NCI-H128 (cell line): Measurements from ENCODE around the gene CES3.
A peak's percentile ranks its signal among the peaks of the same experiment; 100 is the strongest.
"Not testable (repeated sequence)": the region's sequence is repeated elsewhere in the genome, so short reads cannot be mapped to it uniquely, and the experiment has no call there.

Experiments
- DNase-seq: peaks from one replicate; lab custom pipeline; 2025; ENCODE audit not compliant: unreplicated experiment; lab: John Stamatoyannopoulos, UW

The CES3 gene

DNA sequence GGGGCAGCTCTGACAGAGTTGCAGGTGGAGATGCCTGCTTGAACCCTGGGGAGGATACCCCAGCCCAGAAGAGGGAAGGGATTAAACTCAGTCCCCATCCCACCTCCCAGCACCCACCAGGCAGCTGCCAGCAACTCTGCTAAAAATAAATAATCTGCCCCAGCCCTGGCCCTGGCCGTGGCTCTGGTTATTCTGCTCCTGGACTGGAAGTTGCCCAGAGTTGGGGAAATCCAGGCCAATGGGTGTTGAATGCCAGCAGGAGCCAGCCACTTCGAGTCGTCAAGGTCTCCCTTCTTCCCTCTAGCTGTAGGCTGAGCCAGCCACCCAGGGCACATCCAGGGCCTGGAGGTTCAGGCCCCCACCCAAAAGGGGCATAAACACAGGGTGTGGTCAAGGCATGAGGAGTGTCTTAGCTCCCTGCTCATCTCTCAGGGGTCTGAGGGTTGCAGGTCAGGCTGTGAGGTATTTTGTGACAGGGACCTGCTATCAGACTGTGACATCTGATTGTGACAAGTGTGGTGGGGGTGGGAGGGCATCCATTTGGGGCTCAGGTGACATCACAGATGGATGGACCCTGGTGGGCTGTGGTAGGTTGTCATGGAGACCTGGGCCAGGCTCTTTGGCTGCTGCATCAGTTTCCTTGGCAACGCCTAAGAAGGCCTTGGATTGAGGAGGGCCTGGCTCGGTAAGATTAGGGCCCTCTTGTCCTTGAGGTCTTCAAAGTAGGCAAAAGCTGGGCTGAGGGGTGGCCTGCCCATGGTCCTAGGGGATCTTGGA is 34.7 kb upstream of the CES3 start:
- no peak for DNase-seq

DNA sequence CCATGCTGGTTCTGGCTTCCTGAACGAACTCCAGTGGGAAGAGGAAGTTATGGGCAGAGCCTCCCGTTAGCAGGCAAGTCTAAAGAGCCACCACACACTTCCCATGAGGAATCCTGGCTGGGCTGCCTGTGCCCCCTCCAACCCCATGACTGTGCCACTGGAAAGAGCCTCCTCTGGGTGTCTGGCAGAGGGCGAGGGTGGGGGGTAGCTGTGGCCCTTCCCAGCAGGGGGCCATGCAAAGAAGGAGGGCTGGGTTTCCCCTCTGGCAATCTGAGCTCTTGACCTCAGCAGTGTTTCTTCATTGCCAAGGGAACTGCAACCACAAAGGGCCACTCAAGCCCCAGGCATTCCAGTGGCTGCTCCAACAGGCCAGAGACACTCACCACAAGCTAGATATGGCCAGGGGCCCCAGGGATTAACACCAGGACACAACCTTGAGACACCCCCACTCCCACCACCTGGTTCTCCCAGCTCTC is 34.1 kb upstream of the CES3 start:
- DNase-seq = no peak

DNA sequence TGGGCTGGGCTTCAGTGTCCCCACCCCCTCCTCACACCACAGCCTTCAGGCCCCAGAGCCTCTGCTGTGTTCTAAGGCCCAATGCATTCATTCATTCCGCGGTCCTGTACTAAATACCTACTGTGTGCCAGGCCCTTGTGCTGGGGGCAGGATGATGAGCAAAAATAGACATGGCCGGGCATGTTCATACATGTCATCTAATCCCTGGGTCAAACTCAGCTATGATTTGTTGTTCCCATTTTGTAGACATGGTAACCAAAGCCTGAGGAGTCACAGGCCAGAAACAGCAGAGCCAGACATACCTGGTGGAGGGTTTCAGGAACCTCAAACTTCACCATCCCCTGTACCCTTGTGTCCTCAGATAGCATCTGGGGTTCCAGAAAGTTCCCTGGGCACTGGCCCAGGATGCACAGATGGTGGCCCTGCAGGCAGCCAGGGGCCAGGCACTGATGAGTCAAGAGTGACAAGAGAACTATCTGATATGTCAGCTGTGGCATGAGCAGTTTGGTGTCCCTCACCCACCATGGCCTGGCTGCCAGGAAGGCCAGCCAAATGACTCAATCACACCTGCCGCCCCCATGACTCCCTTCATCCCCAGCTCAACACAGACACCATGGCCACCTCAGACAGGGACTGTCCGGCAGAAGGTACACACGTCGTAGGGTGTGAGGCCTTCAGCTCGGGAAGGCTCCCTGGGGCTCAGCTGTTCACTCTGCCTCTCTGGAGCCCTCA is 33.0 kb upstream of the CES3 start:
- no peak for DNase-seq

DNA sequence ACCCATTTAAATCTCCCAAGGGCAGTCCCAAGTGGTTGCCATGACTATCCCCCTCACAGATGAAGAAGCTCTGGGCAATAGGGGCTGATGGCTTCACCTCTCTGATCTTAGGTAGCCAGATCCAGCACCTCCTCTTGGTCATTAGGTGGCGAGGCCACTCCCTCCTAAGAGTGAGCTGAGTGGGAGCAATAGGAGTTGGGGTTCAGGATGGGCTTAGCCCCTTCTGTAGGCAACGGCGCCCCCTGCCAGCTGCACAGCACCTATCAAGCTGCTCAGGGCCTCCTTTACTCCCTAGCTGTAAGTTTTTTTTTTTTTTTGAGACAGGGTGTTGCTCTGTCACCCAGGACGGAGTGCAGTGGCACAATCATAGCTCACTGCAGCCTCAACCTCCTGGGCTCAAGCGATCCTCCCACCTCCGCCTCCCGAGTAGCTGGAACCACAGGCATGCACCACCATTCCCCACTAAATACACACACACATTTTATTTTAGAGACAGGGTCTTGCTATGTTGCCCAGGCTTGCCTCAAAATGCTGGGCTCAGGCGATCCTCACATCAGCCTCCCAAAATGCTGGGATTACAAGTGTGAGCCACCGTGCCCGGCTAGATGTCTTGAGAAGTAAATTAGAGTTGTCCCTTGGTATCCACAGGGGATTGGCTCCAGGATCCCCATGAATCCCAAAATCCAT is 32.2 kb upstream of the CES3 start:
- DNase-seq = no peak

DNA sequence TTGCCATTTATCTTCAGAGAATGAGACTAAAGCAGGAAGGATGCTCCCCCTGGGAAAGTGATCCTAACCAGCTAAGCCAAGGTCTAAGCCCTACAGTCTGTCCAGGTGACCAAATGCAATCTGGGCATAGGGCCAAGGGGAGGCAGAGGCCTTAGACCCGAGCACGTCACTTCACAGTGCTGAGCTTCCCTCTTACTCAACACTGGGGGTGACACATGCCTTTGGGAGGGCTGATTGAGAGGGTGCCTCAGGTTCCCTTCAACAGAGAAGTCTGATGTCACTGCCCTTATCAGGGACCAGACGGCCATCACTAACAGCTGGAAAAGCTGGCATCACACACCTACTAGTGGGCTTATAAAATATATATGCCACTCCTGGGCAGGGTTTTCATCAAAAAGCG is 30.9 kb upstream of the CES3 start:
- no peak for DNase-seq

DNA sequence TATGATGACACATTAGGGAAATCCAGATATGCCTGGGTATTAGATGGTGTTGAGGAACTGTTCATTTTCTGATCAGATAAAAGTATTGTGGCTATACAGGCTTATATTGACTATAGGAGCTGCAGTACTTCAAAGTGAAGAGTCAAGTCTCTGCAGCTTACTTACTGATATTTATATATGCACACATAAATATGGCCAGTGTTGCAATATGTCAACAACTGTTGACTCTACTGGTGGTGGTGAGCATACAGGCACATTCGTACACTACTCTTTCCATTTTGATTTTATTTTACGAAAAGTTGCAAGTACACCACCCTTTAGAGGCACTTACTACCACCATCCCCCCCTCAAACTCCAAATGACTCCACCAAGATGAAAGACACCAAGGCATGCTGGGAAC is 29.4 kb upstream of the CES3 start:
- no peak for DNase-seq

DNA sequence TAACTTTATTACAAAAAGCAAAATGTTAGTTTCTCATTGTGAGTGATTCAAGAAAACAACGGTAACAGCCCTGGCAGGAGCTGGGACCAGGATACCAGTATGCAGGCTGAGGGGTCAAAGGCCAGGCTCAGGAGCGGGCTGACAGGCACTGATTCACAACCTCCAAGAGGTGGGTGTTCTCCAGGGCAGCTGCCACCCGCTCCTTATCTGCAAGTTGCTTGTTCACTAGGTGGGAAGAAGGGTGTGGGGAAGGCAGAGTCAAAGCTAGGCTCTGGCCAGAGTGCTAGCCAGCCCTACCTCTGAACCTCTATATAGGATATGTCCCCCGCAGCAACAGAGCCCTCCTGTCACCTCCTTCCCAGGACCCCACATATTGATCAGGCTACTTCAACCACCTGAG is 29.0 kb upstream of the CES3 start:
- DNase-seq = no peak

DNA sequence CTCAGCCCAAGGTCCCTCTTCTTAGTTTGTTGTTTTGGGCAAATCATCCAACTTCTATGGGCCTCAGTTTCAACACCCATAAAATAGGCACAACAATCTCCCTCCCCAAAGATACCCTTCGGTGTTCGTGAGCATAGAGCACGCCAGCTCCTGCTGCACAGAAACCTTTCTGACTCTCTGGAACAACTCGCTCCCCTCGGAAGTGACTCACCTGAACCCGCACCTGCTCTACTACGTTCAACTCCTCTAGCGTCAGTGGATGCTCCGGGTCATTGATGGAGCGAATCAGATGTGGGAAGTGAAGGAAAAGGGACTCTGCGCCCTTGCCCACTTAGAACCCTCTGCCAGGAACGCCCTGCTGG is 27.3 kb upstream of the CES3 start:
- DNase-seq = no peak

DNA sequence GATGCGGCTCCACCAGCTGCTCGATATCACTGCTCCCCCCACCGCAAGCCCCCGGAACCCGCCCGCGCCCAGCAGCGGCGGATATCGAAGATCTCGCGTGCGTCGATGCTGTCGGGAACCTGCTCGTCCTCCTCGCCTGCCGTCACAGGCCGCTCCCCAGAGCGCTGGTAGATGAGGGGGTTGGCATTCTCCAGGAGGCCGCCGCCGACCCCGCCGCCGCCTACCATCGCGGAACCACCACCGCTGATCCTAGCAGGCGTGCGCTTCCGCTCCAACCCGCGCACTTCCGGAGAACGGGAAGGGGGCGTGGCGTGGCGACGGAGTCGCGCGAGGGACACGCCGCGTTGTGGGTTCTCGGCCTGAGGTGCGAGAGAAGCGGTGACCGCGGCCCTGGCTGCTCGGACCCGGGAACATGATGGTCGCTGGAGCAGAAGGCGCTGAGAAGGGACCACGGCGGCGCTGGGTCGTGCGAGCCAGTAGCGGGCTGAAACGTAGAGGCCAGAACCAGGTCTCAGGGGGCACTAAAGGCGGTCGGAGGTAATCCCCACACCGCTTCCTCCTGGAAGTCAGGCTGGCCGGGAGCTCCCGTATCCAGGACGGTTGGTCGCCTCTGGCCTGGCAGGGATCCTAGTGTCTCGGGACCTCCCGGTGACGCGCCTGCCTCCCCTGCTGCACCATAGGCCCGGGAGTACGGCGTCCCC is 26.8 kb upstream of the CES3 start, which contains the start of gene CIAO2B:
CIAO2B (minus strand) TSS at position 265 of the 701 bp plus-strand sequence; CDS start at position 227, 38 bp downstream.
- peak; percentile 62 for DNase-seq

DNA sequence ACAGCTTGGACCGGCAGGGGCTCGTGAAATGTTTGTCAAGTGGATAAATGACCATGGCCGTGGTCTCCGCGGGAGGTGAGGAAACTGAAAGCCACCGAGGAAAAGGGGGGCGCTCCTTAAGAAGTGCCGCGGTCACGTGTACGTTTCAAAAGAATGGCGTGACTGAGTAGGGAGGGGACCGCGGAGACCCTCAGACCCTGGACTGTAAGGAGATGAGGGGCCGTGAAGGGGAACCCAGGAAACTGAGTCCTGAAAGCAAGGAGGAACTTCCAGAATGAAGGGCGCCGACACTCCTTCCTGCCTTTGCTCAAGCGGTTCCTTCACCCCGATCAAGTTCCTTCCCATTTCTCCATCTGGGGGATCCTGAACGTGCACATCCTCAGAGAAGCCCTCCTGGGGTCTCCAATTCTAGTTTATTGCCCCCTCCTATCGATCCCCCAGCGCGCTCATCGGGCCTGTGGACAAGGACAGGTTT is 26.2 kb upstream of the CES3 start:
- not testable (repeated sequence) for DNase-seq

DNA sequence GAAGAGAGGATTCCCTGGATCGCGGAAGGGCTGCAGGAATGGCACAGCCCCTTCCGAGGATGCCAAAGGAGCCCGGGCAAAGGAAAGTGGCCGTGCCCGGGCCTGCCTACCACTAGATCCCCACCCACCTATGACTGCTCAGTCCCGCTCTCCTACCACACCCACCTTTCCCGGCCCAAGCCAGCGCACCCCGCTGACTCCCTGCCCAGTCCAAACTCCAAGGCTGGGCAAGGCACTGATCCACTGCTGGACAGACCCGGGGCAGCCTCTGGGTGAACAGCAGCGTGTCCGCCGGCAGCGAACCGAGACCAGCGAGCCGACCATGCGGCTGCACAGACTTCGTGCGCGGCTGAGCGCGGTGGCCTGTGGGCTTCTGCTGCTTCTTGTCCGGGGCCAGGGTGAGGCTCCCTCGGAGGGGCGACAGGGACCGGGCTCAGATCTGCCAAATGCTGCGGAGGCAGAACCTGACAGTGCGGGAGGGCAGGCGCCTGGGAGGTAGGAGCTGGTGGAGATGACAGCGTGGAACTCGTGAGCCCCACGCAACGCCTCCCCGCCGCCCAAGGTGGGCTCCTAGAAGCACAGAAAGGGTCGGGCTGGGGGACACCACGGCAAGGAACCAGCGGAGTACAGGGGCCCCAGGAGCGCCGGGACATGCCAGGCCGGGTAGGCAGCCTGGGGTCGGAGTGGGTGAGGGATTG is 25.6 kb upstream of the CES3 start, which contains the start of gene CES2:
CES2 (plus strand) TSS at position 203 of the 698 bp plus-strand sequence; CDS start at position 323, 120 bp downstream.
- DNase-seq = no peak

DNA sequence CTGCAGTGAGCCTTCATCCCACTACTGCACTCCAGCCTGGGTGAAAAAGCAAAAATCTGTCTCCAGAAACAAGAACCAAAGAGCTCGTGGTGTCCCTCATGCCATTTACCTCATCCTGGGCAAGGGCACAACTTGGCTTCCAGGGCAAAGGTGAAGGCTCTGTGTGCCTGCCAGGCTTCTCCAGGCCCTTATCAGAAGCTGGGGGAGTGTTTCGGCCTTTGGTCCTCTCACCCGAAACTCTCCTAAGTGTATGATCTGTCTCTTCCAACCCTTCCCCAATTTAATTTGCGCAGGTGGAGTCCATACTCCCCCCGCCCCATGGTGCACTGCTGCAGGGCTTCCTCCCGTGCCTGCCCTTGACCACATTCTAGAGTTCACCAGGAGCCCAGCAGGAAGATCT is 24.6 kb upstream of the CES3 start:
- DNase-seq = no peak

DNA sequence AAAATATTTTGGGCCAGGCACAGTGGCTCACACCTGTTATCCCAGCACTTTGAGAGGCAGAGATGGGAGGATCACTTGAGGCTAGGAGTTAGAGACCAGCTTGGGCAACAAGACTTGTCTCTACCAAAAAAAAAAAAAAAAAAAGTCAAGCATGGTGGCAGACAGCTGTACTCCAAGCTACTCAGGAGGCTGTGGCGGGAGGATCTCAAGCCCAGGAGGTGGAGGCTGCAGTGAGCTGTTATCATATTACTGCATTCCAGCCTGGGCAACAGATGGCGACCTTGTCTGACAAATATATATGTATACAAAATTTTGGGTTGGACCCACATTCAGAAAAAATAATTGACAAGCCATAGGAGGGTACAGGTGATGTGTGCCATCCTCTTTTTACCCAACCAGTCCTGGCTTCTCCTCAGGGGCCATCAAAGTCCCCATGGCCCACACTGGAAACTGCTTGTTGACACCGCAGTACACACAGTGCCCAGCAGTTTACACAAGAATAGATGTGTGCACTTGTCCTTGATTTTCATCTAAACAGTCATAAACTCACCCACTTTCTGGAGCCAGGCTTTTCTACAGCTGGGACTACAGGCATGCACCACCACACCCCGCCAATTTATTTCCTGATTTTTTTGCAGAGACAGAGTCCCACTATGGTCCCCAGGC is 24.0 kb upstream of the CES3 start:
- DNase-seq = no peak

DNA sequence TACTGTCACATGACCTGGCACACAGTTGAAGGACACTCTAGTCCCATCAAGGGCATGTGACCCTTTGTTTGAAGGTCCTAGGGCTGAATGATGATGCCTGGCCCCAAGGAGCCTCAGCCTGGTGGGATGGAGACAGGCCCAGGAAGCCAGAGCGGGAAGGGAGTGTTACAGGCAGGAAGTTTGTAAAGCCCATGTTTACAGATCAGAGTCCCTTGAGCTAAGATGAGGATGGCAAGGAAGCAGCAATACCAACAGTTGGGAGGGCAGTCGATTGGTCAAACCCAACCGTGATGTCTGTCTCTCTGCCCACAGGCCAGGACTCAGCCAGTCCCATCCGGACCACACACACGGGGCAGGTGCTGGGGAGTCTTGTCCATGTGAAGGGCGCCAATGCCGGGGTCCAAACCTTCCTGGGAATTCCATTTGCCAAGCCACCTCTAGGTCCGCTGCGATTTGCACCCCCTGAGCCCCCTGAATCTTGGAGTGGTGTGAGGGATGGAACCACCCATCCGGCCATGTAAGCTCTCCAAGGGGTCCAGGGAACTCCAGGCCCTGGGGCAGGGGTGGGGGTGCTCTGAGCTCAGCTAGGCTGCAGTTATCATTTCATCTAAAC is 23.2 kb upstream of the CES3 start:
- DNase-seq = no peak

DNA sequence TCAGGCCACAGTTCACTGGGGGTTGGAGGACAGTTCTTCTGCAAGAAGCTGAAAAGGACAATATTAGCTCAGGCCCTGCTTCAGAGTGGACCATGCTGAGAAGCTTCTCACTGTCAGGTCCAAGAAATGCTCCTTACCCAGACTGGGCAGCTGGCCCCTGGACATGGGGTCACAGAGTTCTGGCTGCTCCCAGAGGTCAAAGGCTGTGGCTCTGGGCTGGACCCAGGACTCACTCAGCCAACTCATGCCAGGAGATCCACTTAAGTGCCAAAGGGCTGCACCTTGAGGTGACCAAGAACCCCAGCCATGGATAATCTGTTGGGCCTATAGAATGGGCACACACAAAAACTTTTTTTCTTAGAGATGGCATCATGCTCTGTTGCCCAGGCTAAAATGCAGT is 21.7 kb upstream of the CES3 start:
- DNase-seq = no peak

DNA sequence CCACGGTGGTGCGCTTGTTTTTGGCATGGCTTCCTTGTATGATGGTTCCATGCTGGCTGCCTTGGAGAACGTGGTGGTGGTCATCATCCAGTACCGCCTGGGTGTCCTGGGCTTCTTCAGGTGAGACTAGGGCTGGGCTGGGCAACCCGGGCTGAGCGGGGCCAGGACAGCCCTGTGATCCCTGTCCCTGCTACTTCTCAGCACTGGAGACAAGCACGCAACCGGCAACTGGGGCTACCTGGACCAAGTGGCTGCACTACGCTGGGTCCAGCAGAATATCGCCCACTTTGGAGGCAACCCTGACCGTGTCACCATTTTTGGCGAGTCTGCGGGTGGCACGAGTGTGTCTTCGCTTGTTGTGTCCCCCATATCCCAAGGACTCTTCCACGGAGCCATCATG is 20.8 kb upstream of the CES3 start:
- DNase-seq = no peak

DNA sequence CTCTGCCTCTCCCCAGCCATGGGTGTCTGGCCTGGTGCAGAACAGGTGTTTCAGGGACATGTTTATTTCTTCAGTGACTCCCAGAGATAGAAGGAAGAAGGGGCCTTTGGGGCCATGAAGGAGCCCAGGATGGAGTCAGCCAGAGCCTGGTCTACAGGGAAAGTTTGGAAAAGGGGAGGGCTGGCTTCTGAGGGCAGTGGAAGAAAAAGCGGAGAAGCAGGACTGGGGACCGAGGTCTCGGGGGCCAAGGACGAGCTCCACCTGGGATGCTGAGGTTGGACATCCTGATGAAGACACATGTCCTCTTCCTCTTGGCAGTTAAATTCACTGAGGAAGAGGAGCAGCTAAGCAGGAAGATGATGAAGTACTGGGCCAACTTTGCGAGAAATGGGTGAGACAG is 18.1 kb upstream of the CES3 start:
- DNase-seq = no peak

DNA sequence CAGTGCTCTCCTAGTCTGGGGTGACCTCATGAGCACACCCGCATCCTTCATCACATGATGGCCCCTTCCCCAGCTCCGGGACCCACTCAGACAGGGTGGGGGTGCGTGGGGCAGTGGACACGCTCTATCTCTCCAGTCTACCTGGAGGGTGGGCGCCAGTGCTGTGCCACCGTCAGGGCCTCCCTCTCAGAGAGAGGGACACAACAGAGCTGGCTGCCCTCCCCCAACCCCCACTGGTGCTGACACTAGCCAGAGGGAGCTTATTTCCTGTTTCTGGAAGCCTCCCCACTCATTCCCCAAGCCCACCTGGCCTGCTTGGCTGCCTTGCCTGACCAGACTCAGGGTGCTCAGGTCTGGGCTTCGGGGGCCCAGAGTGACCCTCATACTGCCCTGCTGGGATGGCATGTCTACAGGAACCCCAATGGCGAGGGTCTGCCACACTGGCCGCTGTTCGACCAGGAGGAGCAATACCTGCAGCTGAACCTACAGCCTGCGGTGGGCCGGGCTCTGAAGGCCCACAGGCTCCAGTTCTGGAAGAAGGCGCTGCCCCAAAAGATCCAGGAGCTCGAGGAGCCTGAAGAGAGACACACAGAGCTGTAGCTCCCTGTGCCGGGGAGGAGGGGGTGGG is 17.5 kb upstream of the CES3 start:
- DNase-seq = no peak

DNA sequence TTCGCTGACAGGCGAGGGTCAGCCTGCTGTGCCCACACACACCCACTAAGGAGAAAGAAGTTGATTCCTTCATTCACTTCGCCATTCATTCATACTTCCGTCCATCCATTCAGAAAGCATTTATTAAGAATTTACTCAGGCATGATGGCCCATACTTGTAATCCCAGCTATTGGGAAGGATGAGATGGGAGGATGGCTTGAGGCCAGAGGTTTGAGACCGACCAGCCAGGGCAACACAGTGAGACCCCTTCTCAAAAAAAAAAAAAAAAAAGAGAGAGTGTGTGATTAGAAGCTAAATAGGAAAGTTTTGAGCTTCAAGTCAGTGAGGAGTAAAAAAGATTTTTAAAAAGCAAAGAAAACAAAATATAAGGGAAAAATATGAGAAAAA is 17.0 kb upstream of the CES3 start:
- no peak for DNase-seq
